Activated T-cell treated with anti-CD3 and anti-CD28 coated beads for 4 hours (primary cell): Measurements from ENCODE around the gene APP.
"Not testable (repeated sequence)": the region's sequence is repeated elsewhere in the genome, so short reads cannot be mapped to it uniquely, and the experiment has no call there.

Experiments used
- DNase-seq: peaks from one replicate; pipeline ENCODE4 v3.0.0-alpha.2; 2020

The APP gene

DNA sequence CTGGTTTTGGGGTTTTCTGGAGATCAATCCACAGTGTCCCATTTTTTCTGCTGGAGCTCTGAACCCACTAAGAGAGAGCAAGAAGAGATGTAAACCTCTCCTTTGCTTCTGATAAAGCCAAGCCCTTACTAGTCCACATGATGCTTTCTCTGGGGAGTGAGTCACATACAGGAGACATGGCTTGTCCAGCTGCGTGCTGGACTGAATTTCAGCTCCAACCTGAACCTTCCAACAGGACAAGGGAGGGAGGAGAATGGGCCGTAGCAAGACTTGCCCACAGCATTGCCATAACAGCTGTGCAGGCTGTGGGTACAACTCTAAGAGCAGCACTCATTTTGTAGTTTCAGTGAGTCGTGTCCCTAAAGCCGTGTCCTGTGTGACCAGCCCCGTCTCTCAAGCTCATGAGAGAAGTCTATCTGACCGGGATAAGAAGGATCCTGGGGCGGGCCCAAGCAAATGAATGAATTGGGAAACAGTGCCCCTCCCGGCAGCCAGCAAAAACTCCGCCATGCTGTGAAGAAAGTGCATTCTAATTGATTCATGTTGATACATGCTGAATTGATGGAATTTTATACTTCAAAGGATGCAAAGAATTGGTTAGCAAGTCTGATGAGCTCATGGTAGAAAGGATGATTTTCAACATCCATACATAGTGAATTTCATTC lies 240.6 kb downstream of the APP start:
- DNase-seq = no peak

DNA sequence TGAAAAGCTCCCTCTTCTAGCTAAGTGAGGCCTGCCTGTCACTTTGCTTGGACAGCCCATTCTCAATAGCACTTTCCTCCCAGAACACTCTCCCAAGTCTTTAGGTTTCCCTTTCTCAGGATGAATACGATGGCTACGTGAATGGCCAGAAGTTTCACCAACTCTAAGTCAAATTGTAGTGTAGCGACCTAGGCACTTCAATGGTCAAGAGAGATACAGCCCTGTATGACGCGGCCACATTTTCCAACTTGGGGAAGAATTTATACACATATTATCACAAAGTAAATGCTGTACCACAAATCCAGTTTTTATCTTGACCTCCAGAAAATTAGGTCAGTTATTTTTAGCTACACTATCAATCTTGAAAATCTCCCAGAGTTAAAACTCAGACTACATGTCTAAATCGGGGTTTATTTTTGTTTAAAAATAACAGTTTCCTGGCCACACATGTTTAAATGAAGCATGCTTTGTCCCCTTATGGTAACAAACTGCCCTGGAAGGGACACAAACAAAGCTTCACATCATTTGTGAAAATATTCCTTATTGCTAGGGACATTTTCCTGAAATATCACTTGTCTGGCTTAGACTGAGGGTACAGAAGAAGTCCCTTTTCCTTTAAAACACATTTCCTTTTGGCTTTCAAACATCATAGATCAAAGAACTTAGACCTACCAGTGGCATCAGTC lies 243.2 kb downstream of the APP start:
- DNase-seq = no peak

DNA sequence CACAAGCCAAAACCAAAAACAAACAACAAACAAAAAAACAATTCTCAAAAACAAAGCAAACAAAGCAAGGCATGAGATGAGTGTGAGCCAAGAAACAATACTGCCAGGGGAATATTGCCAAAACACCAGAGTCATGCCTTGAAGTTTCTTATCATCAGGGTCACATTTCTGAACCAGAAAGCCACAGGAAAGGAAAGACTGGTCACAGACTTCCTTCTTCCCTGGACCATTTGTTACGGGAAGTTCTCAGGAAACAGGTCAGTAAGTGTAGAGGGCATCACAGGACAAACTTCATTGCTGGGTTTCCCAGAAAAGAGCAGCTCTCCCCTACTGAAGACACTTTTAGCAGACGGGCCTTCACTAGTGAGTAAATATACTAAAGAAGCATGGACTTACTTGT lies 244.6 kb downstream of the APP start:
- DNase-seq = no peak

DNA sequence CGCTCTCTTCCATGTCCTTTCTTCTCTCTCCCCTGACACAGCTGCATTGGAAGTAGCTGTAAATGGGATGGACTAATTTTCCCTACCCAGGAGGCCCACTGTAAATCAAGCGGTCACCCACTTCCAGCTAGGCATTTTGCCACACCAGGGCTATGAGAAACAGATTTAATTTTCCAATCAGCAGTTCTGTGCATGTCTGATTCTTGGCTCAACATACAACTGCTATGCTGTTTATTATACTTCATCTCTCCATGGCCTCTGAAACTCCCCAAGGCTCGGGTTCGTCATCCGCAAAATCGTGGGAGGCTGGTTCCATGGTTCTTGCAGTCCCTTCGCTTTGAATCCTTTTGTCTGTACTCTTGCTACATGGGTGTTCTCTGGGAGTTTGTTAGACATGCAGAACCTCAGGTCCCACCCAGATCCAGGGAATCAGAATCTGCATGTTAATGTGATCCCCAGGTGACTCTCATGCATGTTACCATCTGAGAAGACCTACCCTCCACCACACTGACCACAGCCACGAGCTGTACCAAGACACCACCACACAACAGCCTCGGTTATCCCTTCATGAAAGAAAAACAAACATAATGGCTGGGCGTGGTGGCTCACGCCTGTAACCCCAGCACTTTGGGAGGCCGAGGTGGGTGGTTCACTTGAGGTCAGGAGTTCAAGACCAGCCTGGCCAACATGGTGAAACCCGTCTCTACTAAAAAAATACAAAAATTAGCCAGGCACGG lies 245.3 kb downstream of the APP start:
- DNase-seq = no peak

DNA sequence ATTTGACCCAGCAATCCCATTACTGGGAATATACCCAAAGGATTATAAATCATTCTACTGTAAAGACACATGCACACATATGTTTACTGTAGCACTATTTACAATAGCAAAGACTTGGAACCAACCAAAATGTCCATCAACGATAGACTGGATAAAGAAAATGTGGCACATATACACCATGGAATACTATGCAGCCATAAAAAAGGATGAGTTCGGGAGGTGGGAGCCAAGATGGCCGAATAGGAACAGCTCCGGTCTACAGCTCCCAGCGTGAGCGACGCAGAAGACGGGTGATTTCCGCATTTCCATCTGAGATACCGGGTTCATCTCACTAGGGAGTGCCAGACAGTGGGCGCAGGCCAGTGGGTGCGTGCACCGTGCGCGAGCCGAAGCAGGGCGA lies 252.4 kb downstream of the APP start:
- not testable (repeated sequence) for DNase-seq

DNA sequence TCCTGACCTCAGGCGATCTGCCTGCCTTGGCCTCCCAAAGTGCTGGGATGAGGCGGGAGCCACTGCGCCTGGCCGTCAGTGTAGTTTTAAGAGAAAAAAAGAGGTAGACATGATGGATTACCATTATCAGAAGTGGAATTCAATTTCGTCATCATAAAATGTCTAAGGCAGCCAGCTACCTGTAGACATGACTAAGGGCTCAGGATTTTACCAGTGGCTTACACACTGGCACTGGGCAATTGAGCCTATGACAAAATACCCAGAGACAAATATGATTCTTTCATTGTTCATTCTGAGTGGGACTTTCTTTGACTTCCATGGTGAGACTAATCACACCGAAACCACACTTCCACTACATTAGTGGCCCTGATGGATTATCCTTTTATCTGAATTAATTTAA lies 254.3 kb downstream of the APP start:
- no peak for DNase-seq

DNA sequence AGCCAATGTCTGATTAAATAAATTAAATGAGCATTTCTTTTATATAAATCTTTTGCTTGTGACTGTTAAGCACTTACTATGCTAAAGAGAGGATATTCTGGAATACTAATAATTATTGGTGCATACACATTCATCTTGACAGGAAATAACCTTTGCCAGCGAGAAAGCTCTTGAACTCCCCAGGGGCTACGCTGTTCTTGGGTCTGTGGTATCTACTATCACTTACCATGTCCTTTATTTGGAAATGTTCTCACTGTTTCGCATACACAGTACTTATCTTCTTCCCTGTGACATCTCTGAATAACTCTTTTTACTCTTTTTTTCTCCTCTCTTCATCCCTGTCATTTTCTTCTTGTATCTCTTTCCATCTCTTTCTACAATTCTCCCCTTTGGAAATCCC lies 257.1 kb downstream of the APP start:
- no peak for DNase-seq

DNA sequence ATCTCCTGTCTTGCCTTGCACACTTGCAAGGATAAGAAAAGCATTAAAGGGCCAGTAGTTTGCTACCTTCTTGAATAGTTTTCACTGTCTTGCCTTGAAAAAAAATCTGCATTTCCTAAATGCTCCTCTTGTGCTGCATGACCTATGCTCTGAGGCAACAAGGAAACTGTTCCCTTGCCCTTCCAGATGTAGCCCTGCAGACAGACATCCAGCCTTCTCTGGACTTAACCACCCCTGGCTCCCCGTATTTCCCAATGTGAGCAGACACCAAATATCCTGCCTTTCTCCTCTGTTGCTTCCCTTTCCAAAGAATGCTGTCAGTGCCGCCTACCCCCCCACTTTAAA lies 258.2 kb downstream of the APP start:
- no peak for DNase-seq

DNA sequence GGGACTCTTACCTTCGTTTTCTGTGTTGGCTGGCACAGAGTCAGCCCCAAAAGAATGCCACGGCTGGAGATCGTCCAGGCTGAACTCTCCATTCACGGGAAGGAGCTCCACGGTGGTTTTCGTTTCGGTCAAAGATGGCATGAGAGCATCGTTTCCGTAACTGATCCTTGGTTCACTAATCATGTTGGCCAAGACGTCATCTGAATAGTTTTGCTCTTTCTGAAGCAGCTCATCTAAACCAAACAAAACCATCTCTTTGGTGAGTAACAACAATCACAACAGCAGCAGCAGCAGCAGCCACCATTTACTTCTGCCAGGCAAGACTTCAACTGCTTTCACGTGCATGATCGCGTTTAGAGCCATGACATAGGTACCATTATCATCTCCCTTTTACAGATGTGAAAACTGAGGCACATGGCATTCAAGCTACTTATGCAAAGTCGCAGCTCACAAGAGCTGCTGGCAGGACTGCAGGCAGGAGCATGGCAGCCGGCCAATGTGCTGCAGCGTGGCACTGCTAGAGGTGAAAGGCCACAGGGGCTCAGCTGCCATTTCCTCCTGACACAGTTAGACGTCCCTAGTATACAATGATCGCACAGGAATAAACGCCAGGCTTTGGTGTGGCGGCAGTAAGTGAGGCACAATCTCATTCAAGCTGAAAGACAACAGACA lies 258.7 kb downstream of the APP start:
- DNase-seq = no peak

DNA sequence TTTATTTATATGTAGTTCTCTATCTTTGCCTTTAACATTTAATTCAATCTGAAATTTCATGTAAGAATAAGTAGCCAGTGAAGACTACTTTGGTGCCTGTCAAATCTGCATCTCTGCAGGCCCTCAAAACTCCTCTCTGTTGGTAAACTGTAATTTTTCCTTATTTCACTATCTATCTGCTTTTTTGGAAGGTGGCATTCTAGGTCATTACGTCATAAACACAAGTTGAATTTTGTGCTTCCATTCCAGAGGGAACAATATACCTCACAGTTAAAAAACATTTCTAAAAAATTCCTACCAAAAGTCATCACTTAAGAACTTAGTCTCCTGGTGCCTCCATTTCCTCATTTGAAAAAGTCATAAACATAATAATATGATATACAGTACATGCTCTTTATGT lies 259.8 kb downstream of the APP start:
- no peak for DNase-seq

DNA sequence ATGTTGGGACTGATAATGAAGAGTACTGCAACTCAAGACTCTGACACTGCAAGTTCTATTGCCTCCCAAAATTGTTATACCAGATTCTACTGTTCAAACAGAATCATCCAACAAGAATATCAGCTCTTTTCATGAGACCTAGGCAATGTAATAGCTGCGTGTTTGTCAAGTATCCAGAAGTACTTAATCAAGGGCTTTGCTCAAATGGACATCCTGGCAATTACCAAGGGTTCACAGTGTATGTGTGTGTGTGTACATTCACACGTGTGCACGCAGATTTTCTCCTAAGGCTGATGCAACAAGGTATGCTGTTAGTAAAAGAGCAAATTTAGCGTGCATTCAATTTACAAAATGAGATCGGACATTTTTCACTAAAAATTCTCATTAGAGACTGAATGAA lies 261.2 kb downstream of the APP start:
- DNase-seq = no peak

DNA sequence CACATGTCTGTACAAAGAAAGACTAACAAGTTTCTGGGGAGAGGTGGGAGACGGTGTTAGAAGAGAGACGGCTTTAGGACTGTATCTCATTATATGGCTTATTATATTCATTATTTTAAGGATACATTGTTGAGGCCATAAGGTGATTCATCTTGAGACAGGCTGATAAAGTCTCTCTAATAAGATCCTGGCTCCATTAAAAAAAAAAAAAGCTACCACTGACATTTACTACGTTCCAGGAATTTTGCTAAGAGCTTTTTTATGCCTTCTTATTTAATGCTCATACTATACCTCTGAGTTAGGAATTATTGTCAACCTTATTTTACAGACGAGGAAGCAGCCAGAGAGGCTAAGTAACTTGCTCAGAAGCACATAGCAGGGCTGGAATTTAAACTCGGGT lies 262.1 kb downstream of the APP start:
- no peak for DNase-seq

DNA sequence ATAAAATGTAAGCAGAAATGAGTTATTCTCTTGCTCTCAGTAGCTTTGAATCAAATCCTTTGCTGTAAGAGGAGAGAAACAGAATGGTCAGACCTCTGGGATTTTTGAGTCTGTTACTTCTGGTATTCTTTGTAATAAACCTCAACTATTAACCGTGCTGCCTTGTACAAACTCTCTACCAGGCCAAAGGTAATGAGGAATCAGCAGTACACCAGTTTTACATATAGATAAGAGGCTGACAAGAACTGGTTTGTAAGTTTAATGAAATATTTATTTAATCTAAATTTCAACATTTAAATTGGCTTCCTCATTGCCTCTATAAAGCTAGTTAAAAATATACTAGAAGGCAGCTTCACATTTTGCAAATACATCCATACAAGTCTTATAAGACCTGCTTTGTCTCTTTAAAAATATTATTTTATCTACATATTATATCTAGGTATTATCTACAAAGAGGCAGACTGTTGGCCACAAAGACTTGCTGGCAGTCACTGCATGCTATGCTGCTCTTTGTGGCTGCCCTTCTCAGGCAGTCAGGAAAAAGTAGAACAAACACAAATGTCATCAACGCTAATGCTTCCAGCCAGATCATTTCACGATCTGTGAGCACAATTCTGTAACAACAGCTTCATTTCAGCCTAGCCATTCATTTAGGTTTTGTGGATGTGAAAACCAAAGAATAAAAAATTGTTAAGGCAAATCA lies 262.8 kb downstream of the APP start:
- no peak for DNase-seq

DNA sequence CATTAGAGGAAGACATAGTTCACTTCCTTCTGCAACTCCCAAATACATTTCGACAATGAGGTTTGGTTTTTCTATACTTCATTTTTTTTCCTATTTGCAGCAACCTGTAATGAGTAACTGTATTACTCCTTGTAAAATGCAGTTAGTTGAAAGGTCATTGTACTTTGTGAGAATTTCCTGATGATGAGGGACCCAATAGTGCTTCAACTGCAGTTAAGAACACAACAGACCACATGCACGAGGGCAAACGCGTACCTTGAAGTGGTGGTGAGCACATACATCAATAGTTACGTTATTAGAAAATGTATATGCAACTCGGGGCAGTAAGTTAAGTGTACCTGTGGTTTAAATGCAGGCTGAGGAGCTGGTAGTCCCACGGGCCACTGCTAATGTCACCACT lies 264.0 kb downstream of the APP start:
- no peak for DNase-seq

DNA sequence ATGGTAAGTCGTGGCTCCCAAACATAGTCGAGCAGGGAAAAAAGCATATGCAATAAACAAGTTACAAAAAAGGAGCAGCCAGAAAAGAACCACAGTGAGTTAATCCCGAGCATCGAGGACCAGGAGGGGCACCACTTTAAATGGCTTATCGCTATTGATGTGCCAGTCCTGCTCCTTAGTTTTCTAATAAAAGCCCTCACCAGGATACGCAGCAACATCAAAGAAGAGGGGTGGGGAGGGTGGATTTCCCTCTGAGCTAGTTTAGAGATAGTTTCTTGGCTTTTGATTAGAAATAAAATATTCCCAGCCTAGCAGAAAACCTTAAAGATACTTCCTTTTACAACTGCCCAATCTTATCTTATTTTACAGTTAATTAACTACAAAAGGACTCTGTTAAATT lies 265.4 kb downstream of the APP start:
- no peak for DNase-seq

DNA sequence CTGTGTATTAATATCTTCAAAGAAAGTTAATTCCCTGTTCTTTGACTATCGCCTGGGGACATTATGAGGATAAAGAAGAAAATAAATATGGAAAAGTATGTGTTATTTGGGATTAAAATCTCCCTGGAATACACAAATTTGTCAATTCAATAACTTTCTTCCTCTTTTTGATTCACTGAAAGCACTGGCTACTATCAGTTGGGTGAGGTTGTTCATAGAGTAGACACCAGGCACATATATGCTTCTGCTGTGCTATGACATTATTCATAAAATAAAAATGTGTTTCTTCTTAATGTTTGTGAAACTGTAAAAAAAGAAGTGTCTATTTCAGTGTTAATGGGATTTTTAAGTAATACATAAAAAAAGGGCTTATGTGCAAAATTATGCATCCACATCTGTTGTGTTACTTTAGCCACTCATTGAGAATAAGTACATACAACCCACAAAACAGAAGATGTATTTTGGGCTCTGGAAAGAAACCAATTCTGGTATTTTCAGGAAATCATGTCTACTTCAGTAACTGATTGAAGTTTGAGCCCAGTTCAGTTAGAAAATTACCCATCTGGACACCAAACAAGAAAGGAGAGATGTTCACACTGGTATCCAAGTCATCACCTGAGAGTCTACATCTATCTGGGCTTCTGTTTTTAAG lies 266.4 kb downstream of the APP start:
- DNase-seq = no peak

DNA sequence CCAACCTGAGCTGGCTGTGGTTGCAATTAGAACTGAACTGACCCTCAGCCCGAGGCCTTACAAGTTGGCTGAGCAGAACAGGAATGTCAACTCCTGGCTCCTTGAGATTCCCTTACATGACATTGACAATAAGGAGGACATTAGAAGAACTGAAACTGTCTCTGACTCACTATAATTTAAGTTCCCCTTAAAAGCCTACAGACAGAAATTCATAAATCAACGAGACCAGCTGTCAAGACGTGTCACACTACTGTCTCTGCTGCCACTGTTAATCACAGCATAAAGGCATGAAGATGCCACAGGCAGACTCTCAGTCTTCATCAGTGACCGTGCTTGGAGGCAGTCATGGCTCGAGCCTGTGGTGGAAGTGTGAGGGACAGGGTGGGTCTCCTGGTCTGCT lies 267.0 kb downstream of the APP start:
- no peak for DNase-seq

DNA sequence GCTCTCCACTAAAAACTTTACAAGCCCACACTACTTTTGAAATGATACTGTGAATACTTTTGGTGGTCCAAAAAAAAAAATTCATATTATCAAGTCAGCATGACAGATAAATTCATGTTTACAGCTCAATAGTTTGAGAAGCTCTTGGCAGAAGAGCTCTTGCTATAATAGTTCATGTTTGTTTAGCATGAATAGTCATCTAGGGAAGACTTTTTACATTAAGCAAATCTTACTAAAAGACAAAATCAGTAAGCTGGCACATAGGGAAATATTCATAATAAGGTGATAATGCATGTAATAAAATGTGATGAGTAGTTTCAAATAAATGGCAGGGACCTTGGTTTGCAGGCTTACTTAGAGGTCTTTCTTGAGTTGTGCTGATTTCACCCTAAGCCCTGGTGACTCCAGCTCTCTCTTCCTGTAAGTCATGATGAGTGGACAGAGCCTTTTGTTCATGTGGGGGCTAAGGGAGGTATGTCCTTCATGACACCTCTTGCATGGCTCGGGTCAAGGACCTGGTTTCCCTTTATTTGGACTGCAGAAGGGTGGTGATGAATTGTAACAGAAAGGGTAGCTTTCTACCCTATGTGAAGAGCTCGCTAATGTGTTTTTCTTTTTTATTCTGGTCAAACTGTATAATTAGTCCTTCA lies 269.1 kb downstream of the APP start:
- no peak for DNase-seq

DNA sequence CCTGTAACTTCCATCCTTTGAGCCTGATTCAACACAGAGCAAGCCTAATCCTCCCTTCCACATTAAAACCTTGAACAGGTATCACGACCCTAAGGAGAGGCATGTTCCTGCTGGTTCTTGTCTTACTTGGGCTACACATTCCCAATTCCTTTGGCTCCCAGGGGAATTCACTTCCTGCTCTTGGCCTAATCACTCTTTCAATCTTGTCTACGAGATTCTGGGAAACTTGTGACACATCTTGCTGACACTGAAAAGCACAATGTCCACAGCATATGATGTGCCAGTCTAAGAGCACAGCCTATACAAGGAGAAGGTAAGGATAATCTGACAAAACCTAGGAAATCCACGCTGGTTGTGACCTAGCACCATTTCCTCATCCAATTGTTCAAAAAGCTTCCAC lies 271.9 kb downstream of the APP start:
- DNase-seq = no peak

DNA sequence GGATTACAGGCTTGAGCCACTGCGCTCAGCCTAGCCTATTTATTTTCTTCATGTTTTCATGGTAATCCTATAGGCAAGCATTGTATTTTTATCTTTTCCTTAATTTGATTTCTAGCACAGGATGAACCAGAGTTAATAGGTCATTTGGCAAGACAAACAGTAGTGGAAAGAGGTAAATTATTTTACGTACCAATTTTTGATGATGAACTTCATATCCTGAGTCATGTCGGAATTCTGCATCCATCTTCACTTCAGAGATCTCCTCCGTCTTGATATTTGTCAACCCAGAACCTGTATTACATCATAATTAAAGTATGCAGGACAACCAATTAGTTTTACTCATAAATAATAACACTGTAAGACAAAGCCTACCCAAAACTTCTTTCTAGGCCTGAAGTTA lies 273.2 kb downstream of the APP start:
- DNase-seq = no peak

DNA sequence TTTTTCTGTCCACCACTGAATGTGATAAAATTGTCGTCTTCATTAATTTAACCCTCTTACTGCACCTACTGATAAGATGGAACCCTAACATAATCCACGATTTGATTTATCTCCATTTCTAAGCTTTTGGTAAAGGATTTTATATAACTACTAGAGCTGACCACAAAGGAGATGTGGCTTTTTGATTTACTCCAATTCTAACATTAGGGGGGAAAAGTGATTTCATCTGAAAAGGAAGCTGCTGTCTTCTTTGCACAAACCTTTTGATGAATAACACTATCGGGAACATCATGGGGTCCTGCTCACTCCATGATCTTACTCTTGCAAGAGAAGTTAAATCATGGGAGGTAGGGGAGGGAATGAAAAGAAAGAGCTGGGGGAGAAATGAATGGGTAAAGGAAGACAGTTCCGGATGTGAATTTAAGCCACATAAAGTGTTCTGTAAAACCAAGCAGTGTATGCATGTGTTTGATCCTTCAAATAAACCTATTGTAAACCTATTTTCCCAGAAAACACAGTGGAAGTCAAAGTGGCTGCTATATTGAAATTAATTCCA lies 274.0 kb downstream of the APP start:
- no peak for DNase-seq
